Stimulated activated naive CD8-positive, alpha-beta T cell treated with anti-CD3 and anti-CD28 coated beads, Interleukin-15, Interleukin-2, amounts not matched to agents 100 U/mL and 50 U/mL, for 24 hours (primary cell): Measurements from ENCODE around the gene FBLN2.

ENCODE experiments used
- ATAC-seq: fragments of 150-1000 bp; cut with Tn5 transposase; one replicate; pipeline ENCODE4 v1.10.0; 2021
- DNase-seq: peaks from one replicate; pipeline ENCODE4 v3.0.0; 2021

FBLN2 gene

GRCh38 chr3:13582366-13583250 lies 33.7 kb downstream of the FBLN2 start:
- DNase-seq (no peak), ATAC-seq (no peak)

- no peak for DNase-seq
- no peak for ATAC-seq
Measured at GRCh38 chr3:13583251-13584180, 34.6 kb downstream of the FBLN2 start.

- ATAC-seq = no peak
- no peak for DNase-seq
Measured at GRCh38 chr3:13584427-13584891, 35.5 kb downstream of the FBLN2 start.

- ATAC-seq (no peak), DNase-seq (no peak)
Measured at GRCh38 chr3:13584901-13585300, 36.0 kb downstream of the FBLN2 start.

GRCh38 chr3:13587442-13587841 lies 38.5 kb downstream of the FBLN2 start:
- DNase-seq = no peak
- ATAC-seq = no peak

- DNase-seq (no peak), ATAC-seq (no peak)
Measured at GRCh38 chr3:13588221-13588701, 39.3 kb downstream of the FBLN2 start.

GRCh38 chr3:13588993-13589392 lies 40.1 kb downstream of the FBLN2 start:
- DNase-seq (no peak), ATAC-seq (no peak)

GRCh38 chr3:13590841-13591520 lies 42.1 kb downstream of the FBLN2 start:
- DNase-seq = no peak
- no peak for ATAC-seq

- no peak for ATAC-seq
- DNase-seq = no peak
Measured at GRCh38 chr3:13593615-13594014, 44.7 kb downstream of the FBLN2 start.

GRCh38 chr3:13594146-13594545 lies 45.2 kb downstream of the FBLN2 start:
- ATAC-seq (no peak), DNase-seq (no peak)

GRCh38 chr3:13594991-13595421 lies 46.1 kb downstream of the FBLN2 start:
- no peak for ATAC-seq
- DNase-seq = no peak

GRCh38 chr3:13595485-13595884 lies 46.6 kb downstream of the FBLN2 start:
- DNase-seq (no peak), ATAC-seq (no peak)

- DNase-seq (no peak), ATAC-seq (no peak)
Measured at GRCh38 chr3:13596426-13597205, 47.7 kb downstream of the FBLN2 start.

- DNase-seq (no peak), ATAC-seq (no peak)
Measured at GRCh38 chr3:13597661-13598060, 48.7 kb downstream of the FBLN2 start.

- no peak for DNase-seq
- ATAC-seq = no peak
Measured at GRCh38 chr3:13598201-13598600, 49.3 kb downstream of the FBLN2 start.

- DNase-seq = no peak
- no peak for ATAC-seq
Measured at GRCh38 chr3:13598926-13599886, 50.3 kb downstream of the FBLN2 start.

GRCh38 chr3:13599887-13600450 lies 51.0 kb downstream of the FBLN2 start:
- no peak for ATAC-seq
- DNase-seq = no peak

GRCh38 chr3:13600950-13601691 lies 52.2 kb downstream of the FBLN2 start:
- no peak for DNase-seq
- ATAC-seq = no peak

GRCh38 chr3:13601692-13602080 lies 52.8 kb downstream of the FBLN2 start:
- ATAC-seq = no peak
- no peak for DNase-seq
